Astrocyte (in vitro differentiated cells and primary cell): ENCODE measurements around the gene LMOD1. TPM values are rescaled to one million over a fixed set of nuclear protein-coding genes. Genes with fewer than 3 reads are reported as not detected.

Experiments used
- DNase-seq: peaks from one replicate; pipeline ENCODE4 v3.0.0-alpha.2; 2010; ENCODE audit warnings: low read depth
- FAIRE-seq: peaks from 2 replicates; lab custom pipeline; 2011; peaks lifted over from hg19 to GRCh38; lab: Jason Lieb, UNC
- H2AFZ ChIP-seq: 2 replicates; pipeline ENCODE4 v1.6.0; 2012; ENCODE audit warnings: low read depth, low read length, inconsistent platforms
- H3K27ac ChIP-seq: 2 replicates; pipeline ENCODE4 v1.5.1; 2011; ENCODE audit warnings: low read depth, low read length, inconsistent platforms
- H3K27me3 ChIP-seq: 2 replicates; pipeline ENCODE4 v1.6.0; 2011; ENCODE audit warnings: low read length, inconsistent platforms; ENCODE audit not compliant: insufficient read depth
- H3K36me3 ChIP-seq: 2 replicates; pipeline ENCODE4 v1.5.1; 2011; ENCODE audit warnings: low read length, inconsistent platforms; ENCODE audit not compliant: insufficient read depth
- H3K4me1 ChIP-seq: 2 replicates; pipeline ENCODE4 v1.5.1; 2011; ENCODE audit warnings: low read length, inconsistent platforms; ENCODE audit not compliant: insufficient read depth
- H3K4me2 ChIP-seq: 2 replicates; pipeline ENCODE4 v1.6.0; 2012; ENCODE audit warnings: low read length, inconsistent platforms
- H3K4me3 ChIP-seq: 2 replicates; pipeline ENCODE4 v1.5.1; 2011; ENCODE audit warnings: low read depth, mild to moderate bottlenecking, low read length, inconsistent platforms; ENCODE audit not compliant: insufficient read depth
- H3K79me2 ChIP-seq: 2 replicates; pipeline ENCODE4 v1.6.0; 2012; ENCODE audit warnings: mild to moderate bottlenecking, low read length, inconsistent platforms; ENCODE audit not compliant: insufficient read depth
- H3K9ac ChIP-seq: 2 replicates; pipeline ENCODE4 v1.6.0; 2012; ENCODE audit warnings: mild to moderate bottlenecking, low read length, inconsistent platforms
- H3K9me3 ChIP-seq: 2 replicates; pipeline ENCODE4 v1.5.1; 2012; ENCODE audit warnings: low read depth, mild to moderate bottlenecking, low read length, inconsistent platforms; ENCODE audit not compliant: insufficient read depth
- H4K20me1 ChIP-seq: 2 replicates; pipeline ENCODE4 v1.6.0; 2012; ENCODE audit warnings: low read length, inconsistent platforms; ENCODE audit not compliant: insufficient read depth
- H3K27ac Mint-ChIP-seq: one replicate; pipeline ENCODE4 v1.8.0; 2021; ENCODE audit warnings: mild to moderate bottlenecking, mixed read lengths; ENCODE audit not compliant: unreplicated experiment
- H3K27me3 Mint-ChIP-seq: one replicate; pipeline ENCODE4 v1.8.0; 2021; ENCODE audit warnings: low read depth, mixed read lengths; ENCODE audit not compliant: unreplicated experiment
- H3K36me3 Mint-ChIP-seq: one replicate; pipeline ENCODE4 v1.8.0; 2021; ENCODE audit warnings: low read depth, mixed read lengths; ENCODE audit not compliant: unreplicated experiment
- H3K4me1 Mint-ChIP-seq: one replicate; pipeline ENCODE4 v1.8.0; 2021; ENCODE audit warnings: low read depth, mixed read lengths; ENCODE audit not compliant: unreplicated experiment
- H3K4me3 Mint-ChIP-seq: one replicate; pipeline ENCODE4 v1.8.0; 2021; ENCODE audit warnings: mild to moderate bottlenecking, moderate library complexity, mixed read lengths; ENCODE audit not compliant: unreplicated experiment
- H3K9me3 Mint-ChIP-seq: one replicate; pipeline ENCODE4 v1.8.0; 2021; ENCODE audit warnings: mild to moderate bottlenecking, mixed read lengths; ENCODE audit not compliant: unreplicated experiment
- EZH2 ChIP-seq: IDR thresholded peaks from 2 replicates; pipeline ENCODE4 v1.6.1; 2012; ENCODE audit warnings: mild to moderate bottlenecking, low read length, inconsistent platforms; ENCODE audit not compliant: insufficient read depth
- total RNA-seq: library from RNA; stranded (reverse); gene quantifications from 2 replicates; pipeline ENCODE4 v1.2.1, GENCODE V29; 2021
- TF ChIP-seq, protein P1 (sequence below): IDR thresholded peaks from 2 replicates; pipeline ENCODE4 v1.5.1; 2011; ENCODE audit warnings: low read depth, mild to moderate bottlenecking, inconsistent platforms, low read length, moderate library complexity; ENCODE audit not compliant: insufficient read depth

The LMOD1 gene
- total RNA-seq, 1 donor from 2014 or later: 13.2 TPM

- Histone ChIP-seq H3K27me3 (no peaks in the 10 kb centered on the region), H3K4me3 (no peak overlapping the region), H4K20me1 (no peaks in the 10 kb centered on the region), H3K4me1 (peaks cover 7% of the 10 kb centered on the region), H3K9ac (no peak overlapping the region), H3K27ac (no peak overlapping the region), H3K4me2 (no peak overlapping the region), H3K36me3 (no peaks in the 10 kb centered on the region), H2AFZ (no peak overlapping the region), H3K9me3 (no peaks in the 10 kb centered on the region), H3K79me2 (no peaks in the 10 kb centered on the region)
- Mint-ChIP-seq H3K36me3 (peaks cover 7% of the 10 kb centered on the region), H3K27ac (no peak overlapping the region), H3K9me3 (no peaks in the 10 kb centered on the region), H3K27me3 (no peaks in the 10 kb centered on the region), H3K4me1 (peaks cover 6% of the 10 kb centered on the region), H3K4me3 (no peak overlapping the region)
- FAIRE-seq: no peak
- DNase-seq: no peak
- TF ChIP-seq EZH2: no peak
- TF ChIP-seq, protein P1, sequence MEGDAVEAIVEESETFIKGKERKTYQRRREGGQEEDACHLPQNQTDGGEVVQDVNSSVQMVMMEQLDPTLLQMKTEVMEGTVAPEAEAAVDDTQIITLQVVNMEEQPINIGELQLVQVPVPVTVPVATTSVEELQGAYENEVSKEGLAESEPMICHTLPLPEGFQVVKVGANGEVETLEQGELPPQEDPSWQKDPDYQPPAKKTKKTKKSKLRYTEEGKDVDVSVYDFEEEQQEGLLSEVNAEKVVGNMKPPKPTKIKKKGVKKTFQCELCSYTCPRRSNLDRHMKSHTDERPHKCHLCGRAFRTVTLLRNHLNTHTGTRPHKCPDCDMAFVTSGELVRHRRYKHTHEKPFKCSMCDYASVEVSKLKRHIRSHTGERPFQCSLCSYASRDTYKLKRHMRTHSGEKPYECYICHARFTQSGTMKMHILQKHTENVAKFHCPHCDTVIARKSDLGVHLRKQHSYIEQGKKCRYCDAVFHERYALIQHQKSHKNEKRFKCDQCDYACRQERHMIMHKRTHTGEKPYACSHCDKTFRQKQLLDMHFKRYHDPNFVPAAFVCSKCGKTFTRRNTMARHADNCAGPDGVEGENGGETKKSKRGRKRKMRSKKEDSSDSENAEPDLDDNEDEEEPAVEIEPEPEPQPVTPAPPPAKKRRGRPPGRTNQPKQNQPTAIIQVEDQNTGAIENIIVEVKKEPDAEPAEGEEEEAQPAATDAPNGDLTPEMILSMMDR: no peak
Measured at GRCh38 chr1:201930137-201930536, 16.2 kb downstream of the LMOD1 start.

- H3K9me3 ChIP-seq: no peaks in the 10 kb centered on the region
- no peaks in the 10 kb centered on the region for H3K79me2 ChIP-seq
- no peak overlapping the region for H3K27ac ChIP-seq
- no peaks in the 10 kb centered on the region for H4K20me1 ChIP-seq
- FAIRE-seq (no peak), DNase-seq (no peak)
- Mint-ChIP-seq H3K4me1 (no peaks in the 10 kb centered on the region), H3K4me3 (no peak overlapping the region), H3K36me3 (peaks cover 12% of the 10 kb centered on the region), H3K27me3 (peaks cover 2% of the 10 kb centered on the region), H3K9me3 (no peaks in the 10 kb centered on the region), H3K27ac (no peak overlapping the region)
- H3K36me3 ChIP-seq: no peaks in the 10 kb centered on the region
- H3K27me3 ChIP-seq: no peaks in the 10 kb centered on the region
- no peak overlapping the region for H3K4me2 ChIP-seq
- H3K4me1 ChIP-seq: no peaks in the 10 kb centered on the region
- TF ChIP-seq, protein P1: no peak
- TF ChIP-seq EZH2: no peak
- no peak overlapping the region for H3K4me3 ChIP-seq
- no peak overlapping the region for H2AFZ ChIP-seq
- no peak overlapping the region for H3K9ac ChIP-seq
Measured at GRCh38 chr1:201928266-201928665, 18.1 kb downstream of the LMOD1 start.

DNA sequence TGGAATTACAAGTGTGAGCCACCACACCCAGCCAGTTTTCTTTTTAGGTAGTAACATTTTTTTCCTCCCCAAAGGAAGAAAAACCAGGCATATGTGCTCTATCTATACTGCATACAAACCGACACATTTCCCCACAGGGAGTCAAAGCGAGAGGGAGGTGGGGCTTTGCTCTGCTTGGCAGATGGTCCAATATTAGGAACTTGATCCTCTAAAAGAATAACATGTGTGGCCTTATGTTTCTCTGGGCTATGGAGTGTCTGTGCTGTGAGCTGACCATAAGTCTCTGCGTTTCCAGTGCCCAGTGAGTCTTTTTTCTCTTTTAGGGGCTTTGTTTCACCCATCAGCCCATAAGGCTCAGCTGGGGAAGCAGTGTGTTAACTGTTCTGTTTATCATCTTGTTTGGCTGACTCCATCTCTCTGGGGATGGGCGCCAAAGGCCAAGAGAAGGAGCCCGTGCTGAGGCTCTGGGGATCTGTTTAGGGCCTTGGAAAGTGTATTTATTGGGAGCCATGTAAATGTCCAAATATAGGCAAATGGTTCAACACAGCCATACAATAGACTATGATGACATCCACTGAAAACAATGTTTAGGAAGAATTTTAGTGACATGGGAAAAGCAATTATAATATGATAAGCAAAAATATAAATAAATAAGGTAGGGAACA lies 20.2 kb downstream of the LMOD1 start:
- no peak for DNase-seq
- no peak for FAIRE-seq
- Mint-ChIP-seq H3K9me3 (peaks cover 4% of the 10 kb centered on the region), H3K36me3 (peaks cover 11% of the 10 kb centered on the region), H3K4me1 (no peaks in the 10 kb centered on the region), H3K27me3 (peaks cover 2% of the 10 kb centered on the region), H3K4me3 (no peak overlapping the region), H3K27ac (no peak overlapping the region)
- Histone ChIP-seq H2AFZ (no peak overlapping the region), H4K20me1 (no peaks in the 10 kb centered on the region), H3K36me3 (no peaks in the 10 kb centered on the region), H3K27me3 (no peaks in the 10 kb centered on the region), H3K4me3 (no peak overlapping the region), H3K27ac (no peak overlapping the region), H3K79me2 (no peaks in the 10 kb centered on the region), H3K9me3 (no peaks in the 10 kb centered on the region), H3K9ac (no peak overlapping the region), H3K4me1 (no peaks in the 10 kb centered on the region), H3K4me2 (no peak overlapping the region)
- no peak for TF ChIP-seq EZH2
- TF ChIP-seq, protein P1: no peak
